RPMI7951 (cell line): ENCODE data around the gene LRRK2. TPM values are rescaled to one million over a fixed set of nuclear protein-coding genes. Genes with fewer than 3 reads are reported as not detected.
A peak's percentile ranks its signal among the peaks of the same experiment; 100 is the strongest.
"Not testable (repeated sequence)": the region's sequence is repeated elsewhere in the genome, so short reads cannot be mapped to it uniquely, and the experiment has no call there.

Experiments
- DNase-seq: peaks from one replicate; pipeline ENCODE4 v3.0.0-alpha.2; 2012; ENCODE audit warnings: low read depth
- total RNA-seq: library from RNA; depleted of rRNA; stranded (reverse); fragments of >200 nt; shearing (Covaris generic); gene quantifications from 2 replicates; pipeline ENCODE4 v1.2.3, GENCODE V29; 2014

LRRK2 gene
- total RNA-seq, 1 experiment from 2014 or later, result 2.3 TPM

- no peak for DNase-seq
Observed at GRCh38 chr12:40314927-40315326, 90.1 kb downstream of the LRRK2 start.

GRCh38 chr12:40315375-40315774, 90.6 kb downstream of the LRRK2 start:
- DNase-seq, result no peak

- DNase-seq, result no peak
Observed at GRCh38 chr12:40324261-40324660, 99.5 kb downstream of the LRRK2 start.

DNA sequence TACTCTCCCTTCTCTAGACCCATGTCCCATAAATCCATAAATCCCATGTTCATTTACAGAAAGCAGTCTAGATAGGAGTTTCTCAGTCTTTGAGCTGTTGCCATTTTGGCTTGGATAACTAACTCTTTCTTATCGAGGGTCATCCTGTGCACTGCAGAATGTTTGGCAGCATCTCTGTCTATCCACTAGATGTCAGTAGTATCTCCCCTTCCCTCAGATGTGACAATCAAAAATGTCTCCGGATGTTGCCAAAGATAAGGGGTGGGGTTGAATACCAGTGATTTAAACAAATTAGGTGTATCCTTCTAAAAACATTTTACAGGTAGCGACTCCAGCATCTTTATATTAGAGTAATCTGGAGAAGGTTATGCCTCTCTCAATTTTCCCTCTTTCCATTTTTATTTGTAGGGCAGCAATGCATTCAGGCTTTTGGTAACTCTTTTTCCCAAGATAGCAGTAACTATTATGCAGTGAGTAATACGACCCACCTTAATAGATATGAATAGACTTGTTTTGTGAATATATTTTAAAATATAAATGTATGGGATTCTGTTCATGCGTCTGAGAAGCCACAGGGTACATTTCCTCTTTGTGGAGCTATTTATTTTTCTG, 100.7 kb downstream of the LRRK2 start:
- DNase-seq, result peak; percentile 36

GRCh38 chr12:40327535-40327934, 102.7 kb downstream of the LRRK2 start:
- DNase-seq, result no peak

DNA sequence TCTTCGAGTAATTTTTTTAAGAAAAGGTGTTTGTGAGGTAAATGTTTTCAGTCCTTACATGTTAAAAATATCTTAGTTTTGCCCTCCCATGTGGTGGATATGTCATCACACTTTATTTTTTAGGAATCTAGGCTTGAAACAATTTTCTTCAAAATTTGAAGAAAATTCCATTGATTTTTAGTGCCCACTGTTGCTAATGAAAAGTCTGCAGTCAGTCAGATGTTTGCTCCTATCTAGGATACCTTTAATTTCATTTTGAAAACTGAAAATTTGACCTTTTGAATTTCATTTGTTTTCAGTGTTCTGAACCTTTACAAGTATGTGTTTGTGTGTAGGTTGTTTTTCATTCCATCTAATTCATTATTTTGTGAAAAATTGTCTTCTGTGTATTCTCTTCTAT, 105.4 kb downstream of the LRRK2 start:
- DNase-seq, result no peak

- DNase-seq, result no peak
Observed at GRCh38 chr12:40331886-40332285, 107.1 kb downstream of the LRRK2 start.

DNA sequence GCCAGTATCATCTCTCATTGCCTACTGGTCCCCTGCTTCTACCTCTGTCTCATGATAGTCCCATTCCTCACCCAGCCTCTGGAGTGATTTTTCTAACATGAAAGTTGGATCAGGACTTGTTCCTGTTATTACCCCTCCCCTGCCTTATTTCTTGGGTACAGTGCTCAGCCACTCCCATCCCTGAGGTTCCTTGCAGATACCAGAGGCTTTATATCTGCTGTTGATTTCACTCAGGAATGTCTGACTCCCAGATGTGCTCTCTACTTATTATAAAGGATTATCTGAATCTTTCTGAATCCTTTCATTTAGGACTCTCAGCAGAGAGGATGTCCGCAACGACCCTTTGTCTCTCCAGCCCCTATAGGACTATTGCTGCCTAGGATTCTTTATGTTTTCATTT, 111.2 kb downstream of the LRRK2 start:
- DNase-seq, result no peak

DNA sequence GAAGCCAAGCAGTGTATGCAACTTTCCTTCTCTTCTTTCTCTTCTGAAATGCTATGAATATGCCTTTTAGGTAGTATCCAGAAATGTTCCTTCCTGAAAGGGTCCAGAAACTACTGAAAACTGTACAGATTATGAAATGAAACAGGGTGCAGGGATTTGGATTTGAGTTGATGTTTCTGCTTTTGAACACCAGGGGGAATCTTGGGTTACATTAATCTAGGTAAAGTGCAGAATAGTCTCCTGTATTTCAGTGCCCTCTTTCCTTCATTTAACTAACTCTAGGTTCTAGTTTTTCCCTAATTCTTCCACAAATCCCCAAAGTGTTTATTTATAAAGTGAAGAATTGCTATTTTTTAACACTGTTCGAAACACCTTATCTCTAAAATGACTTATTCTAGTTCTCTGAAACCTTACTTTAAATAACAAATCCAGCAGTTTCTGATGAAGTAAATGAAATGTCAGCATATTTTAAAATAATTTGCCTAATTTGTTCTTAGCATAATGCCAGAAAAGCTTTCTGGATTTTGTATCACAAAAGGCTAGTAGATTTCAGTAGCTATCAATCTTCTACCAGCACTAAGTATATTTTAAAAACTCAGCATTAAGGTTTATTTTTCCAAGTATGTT, 111.9 kb downstream of the LRRK2 start:
- peak; percentile 2 for DNase-seq

GRCh38 chr12:40338071-40338470, 113.3 kb downstream of the LRRK2 start:
- DNase-seq, result no peak

- DNase-seq, result no peak
Observed at GRCh38 chr12:40338621-40339020, 113.8 kb downstream of the LRRK2 start.

DNA sequence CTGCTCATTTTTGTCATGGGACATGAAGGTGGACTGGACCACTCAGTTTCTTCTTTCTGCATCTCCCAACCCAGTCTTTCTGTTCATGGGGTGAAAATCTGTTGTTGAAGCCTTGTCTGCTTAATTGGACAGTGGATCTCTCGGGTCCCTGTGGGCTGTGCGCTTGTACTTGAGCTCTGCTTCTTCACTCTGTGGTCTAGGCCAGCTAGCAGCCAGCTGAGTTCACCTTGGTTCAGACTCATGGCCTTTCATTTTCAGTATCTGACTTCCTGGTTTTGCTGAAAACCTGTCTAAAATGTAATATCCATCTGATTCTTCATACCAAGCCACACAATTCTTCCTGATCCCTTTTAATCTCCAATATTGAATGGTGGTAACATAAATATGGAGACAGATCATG, 117.2 kb downstream of the LRRK2 start:
- DNase-seq, result no peak

GRCh38 chr12:40343124-40343523, 118.3 kb downstream of the LRRK2 start:
- DNase-seq, result no peak

- DNase-seq, result no peak
Observed at GRCh38 chr12:40344312-40344711, 119.5 kb downstream of the LRRK2 start.

DNA sequence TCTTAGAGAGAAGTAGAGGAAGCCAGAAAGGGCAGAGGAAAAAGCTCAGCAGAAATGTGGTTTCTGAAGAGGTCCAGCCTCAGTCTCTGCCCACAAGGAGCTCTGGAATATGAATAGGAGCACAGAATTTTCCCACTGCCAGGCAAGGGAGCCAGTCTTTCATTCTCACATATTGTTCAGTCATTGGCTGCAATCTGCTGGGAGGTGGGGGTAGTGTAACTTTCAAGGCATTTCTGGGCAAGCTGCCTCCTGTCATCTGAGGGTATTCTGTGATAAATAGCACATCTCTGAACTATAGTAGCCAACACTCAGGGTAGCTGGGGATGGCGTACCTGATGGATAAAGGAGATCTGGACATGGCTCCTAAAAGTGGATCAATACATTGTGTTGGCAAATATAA, 127.2 kb downstream of the LRRK2 start:
- no peak for DNase-seq

- no peak for DNase-seq
Observed at GRCh38 chr12:40375076-40375475, 150.3 kb downstream of the LRRK2 start.

DNA sequence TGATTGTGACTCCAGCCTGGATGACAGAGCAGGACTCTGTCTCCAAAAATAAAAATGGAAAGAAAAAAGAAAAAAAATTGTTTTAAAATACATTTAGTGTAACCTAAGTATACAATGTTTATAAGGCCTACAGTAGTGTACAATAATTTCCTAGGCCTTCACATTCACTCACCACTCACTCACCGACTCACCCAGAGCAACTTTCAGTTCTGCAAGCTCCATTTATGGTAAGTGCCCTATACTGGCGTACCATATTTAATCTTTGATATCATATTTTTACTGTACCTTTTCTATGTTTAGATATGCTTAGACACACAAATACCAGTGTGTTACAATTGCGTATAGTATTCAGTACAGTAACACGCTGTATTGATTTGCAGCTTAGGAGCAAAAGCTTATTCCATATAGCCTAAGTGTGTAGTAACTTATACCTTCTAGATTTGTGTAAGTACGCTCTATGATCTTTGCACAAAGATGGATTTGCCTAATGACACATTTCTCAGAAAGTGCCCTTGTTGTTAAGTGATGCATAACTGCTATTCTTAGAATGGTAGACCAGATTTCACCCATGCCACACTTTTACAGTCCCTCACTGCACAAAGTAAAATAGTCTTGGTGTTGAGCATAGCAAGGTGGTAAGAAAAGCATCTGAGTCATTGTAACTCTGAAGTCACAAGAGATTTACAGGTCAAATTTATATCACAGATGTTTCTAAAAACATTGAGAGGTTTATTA, 151.9 kb downstream of the LRRK2 start:
- no peak for DNase-seq

DNA sequence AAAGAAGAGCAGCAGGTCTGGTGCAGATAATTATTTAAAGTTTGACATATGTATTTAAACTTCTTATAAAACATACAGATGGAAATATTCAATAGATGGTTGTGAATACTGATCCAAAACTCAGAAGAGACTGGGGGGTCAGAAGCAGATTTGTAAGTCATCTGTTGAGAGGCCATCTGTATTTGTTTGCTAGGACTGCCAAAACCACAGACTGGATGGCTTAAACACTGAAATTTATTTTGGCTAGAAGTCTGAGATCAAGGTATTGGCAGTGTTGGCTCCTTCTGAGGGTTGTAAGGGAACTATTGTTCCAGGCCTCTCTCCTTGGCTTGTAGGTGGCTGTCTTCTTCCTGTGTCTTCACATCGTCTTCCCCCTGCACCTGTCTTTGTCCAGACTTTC, 153.9 kb downstream of the LRRK2 start:
- no peak for DNase-seq

GRCh38 chr12:40382217-40382616, 157.4 kb downstream of the LRRK2 start:
- no peak for DNase-seq

GRCh38 chr12:40387279-40387678, 162.5 kb downstream of the LRRK2 start:
- DNase-seq, result not testable (repeated sequence)

DNA sequence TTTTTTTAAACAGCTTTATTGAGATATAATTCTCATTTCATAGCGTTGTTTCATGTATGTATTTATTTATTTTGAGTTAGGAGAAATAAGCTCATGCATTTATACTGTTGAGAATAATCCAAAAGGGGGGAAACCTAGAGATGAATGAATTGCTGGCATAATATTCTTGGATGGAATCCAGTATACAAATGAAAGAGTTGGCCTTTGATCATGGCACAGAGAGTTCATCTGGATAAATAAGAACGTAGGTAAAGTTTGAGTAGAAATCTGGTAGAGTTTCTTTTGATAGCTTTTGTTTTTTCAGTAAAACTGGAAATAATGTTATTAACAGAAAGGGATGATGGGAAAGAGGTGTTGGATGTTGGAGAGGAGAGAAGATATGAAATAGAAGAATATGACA, 166.2 kb downstream of the LRRK2 start:
- DNase-seq, result no peak

- no peak for DNase-seq
Observed at GRCh38 chr12:40393026-40393425, 168.2 kb downstream of the LRRK2 start.

DNA sequence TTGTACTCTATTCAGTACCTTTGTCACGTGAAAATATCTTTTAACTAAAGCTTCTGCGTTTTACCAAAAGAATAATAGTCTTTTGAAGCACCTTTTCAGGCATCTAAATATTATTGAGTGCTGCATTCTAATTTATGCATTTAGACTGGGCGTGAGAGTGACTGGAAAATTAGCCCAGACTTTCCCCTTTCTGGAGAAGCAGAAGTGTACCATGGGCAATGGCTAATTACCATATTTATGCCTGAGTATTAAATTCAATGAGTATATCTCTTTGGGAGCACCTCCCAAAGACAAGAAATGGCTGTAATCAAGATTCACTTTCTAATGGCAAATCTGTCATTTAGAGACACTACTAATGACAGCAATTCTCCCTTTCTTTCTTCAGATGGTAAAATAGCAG, 174.9 kb downstream of the LRRK2 start:
- no peak for DNase-seq
